HCT116 (cell line): ENCODE data around the gene KYNU. TPM values are rescaled to one million over a fixed set of nuclear protein-coding genes. Genes with fewer than 3 reads are reported as not detected.

Source experiments
- ATAC-seq: fragments of 200-7000 bp; cut with Tn5 transposase; 2 replicates; pipeline ENCODE4 v1.9.1; 2020; ENCODE audit warnings: mild to moderate bottlenecking, moderate library complexity
- BruUV-seq: library from RNA; stranded (reverse); fragments of 400-500 nt; replicated peaks from 2 replicates; lab custom pipeline; 2021; lab: Mats Ljungman, UMichigan
- CTCF ChIA-PET: fragments of 300-600 bp; sonication (Branson Sonifier 250); formaldehyde crosslinking; loops from one replicate; lab custom pipeline; 2021; ENCODE audit warnings: antibody characterized with exemption; lab: Charles Lee
- POLR2A ChIA-PET: fragments of 300-600, 350-600 bp; sonication (Branson Sonifier 250); formaldehyde crosslinking; loops from one replicate; lab custom pipeline; 2021; ENCODE audit warnings: antibody characterized with exemption; lab: Charles Lee
- RAD21 ChIA-PET, 2 experiments: fragments of 300-600 bp; sonication (Branson Sonifier 250); formaldehyde crosslinking; loops; one replicate each; lab custom pipeline; 2023; ENCODE audit warnings: low total read pairs in 2 of 2; ENCODE audit not compliant: uncharacterized antibody in 2 of 2, unreplicated experiment in 2 of 2, low non-redundant PET in 1 of 2; lab: Charles Lee
- DNase-seq: peaks from one replicate; pipeline ENCODE4 v3.0.0-alpha.2; 2010; ENCODE audit warnings: low read depth, low spot score
- H2AFZ ChIP-seq: fragments of 200-600 bp; shearing (Covaris generic), sonication (generic); 2 replicates; pipeline ENCODE4 v1.6.1; 2017; ENCODE audit warnings: low read depth, mixed run types, mixed read lengths, antibody characterized with exemption, low read length; ENCODE audit not compliant: poor library complexity, severe bottlenecking
- H3K27ac ChIP-seq: 2 replicates; pipeline ENCODE4 v1.5.1; 2012; ENCODE audit warnings: low read depth, low read length
- H3K27me3 ChIP-seq: fragments of 200-600 bp; sonication (generic); 2 replicates; pipeline ENCODE4 v1.6.1; 2016; ENCODE audit warnings: mixed run types, low read length, mixed read lengths; ENCODE audit not compliant: insufficient read depth
- H3K36me3 ChIP-seq, 2 experiments: fragments of 200-500 bp in 1 of 2; fragments of 200-600 bp in 1 of 2; sonication (Bioruptor generic) in 1 of 2; sonication (generic) in 1 of 2; 2 replicates each; pipeline versions ENCODE4 v1.5.1 to v1.6.1; 2014 to 2016; ENCODE audit warnings: low read length in 2 of 2, inconsistent platforms in 1 of 2, mixed read lengths in 1 of 2, mixed run types in 1 of 2; ENCODE audit not compliant: insufficient read depth in 2 of 2, control insufficient read depth in 1 of 2
- H3K4me1 ChIP-seq, 2 experiments: fragments of 200-600 bp in 1 of 2; sonication (generic) in 1 of 2; 2 replicates each; pipeline versions ENCODE4 v1.5.1 to v1.6.1; 2012 to 2017; ENCODE audit warnings: low read length in 2 of 2, inconsistent platforms in 1 of 2, mild to moderate bottlenecking in 1 of 2, mixed read lengths in 1 of 2, mixed run types in 1 of 2, moderate library complexity in 1 of 2; ENCODE audit not compliant: insufficient read depth in 2 of 2, control insufficient read depth in 1 of 2
- H3K4me2 ChIP-seq: fragments of 200-600 bp; sonication (generic); 2 replicates; pipeline ENCODE4 v1.6.1; 2017; ENCODE audit warnings: mixed run types, low read length, mixed read lengths
- H3K4me3 ChIP-seq, 2 experiments: fragments of 200-600 bp in 1 of 2; sonication (generic) in 1 of 2; replicated peaks in 1 of 2; 2 replicates each; pipeline ENCODE4 v1.5.1; 2011 to 2016; ENCODE audit warnings: low read length in 2 of 2, control low read depth in 1 of 2, low read depth in 1 of 2, mild to moderate bottlenecking in 1 of 2, mixed read lengths in 1 of 2, mixed run types in 1 of 2
- H3K79me2 ChIP-seq: fragments of 200-600 bp; sonication (generic); 2 replicates; pipeline ENCODE4 v1.6.1; 2017; ENCODE audit warnings: mild to moderate bottlenecking, mixed run types, low read length, moderate library complexity, mixed read lengths; ENCODE audit not compliant: insufficient read depth
- H3K9ac ChIP-seq: fragments of 200-600 bp; sonication (generic); 2 replicates; pipeline ENCODE4 v1.6.1; 2016; ENCODE audit warnings: low read length, mixed read lengths
- H3K9me2 ChIP-seq: fragments of 200-600 bp; sonication (generic), shearing (Covaris generic); 2 replicates; pipeline ENCODE4 v1.6.1; 2017; ENCODE audit warnings: mixed run types, mild to moderate bottlenecking, moderate library complexity; ENCODE audit not compliant: insufficient read depth
- H3K9me3 ChIP-seq, 2 experiments: fragments of 200-500 bp in 1 of 2; fragments of 200-600 bp in 1 of 2; sonication (Bioruptor generic) in 1 of 2; sonication (generic) in 1 of 2; 2 replicates each; pipeline ENCODE4 v1.6.1; 2014 to 2017; ENCODE audit warnings: low read length in 2 of 2, mixed read lengths in 2 of 2, inconsistent platforms in 1 of 2, low read depth in 1 of 2, mild to moderate bottlenecking in 1 of 2, mixed run types in 1 of 2, moderate library complexity in 1 of 2; ENCODE audit not compliant: control insufficient read depth in 1 of 2, insufficient read depth in 1 of 2
- H4K20me1 ChIP-seq: fragments of 200-600 bp; sonication (generic), shearing (Covaris generic); 2 replicates; pipeline ENCODE4 v1.6.1; 2017; ENCODE audit warnings: mixed run types, mild to moderate bottlenecking, moderate library complexity; ENCODE audit not compliant: insufficient read depth
- CEBPB ChIP-seq: IDR thresholded peaks from 2 replicates; pipeline ENCODE4 v1.6.1; 2012; ENCODE audit warnings: low read depth
- CTCF ChIP-seq, 3 experiments: fragments of 200-600 bp in 1 of 3; sonication (generic) in 1 of 3; IDR thresholded peaks in 2 of 3; conservative IDR thresholded peaks in 1 of 3; 2 replicates each; pipeline ENCODE4 v1.5.1; 2012 to 2017; ENCODE audit warnings: low read depth in 2 of 3, low read length in 2 of 3, antibody characterized with exemption in 1 of 3, borderline replicate concordance in 1 of 3, control low read depth in 1 of 3, mild to moderate bottlenecking in 1 of 3, mixed read lengths in 1 of 3, mixed run types in 1 of 3, moderate library complexity in 1 of 3; ENCODE audit not compliant: insufficient read depth in 1 of 3
- EGR1 ChIP-seq: IDR thresholded peaks from 2 replicates; pipeline ENCODE4 v1.6.1; 2012; ENCODE audit warnings: low read depth
- ELF1 ChIP-seq: IDR thresholded peaks from 2 replicates; pipeline ENCODE4 v1.6.1; 2012; ENCODE audit warnings: low read depth, borderline replicate concordance
- EZH2 ChIP-seq: fragments of 200-600 bp; sonication (generic); IDR thresholded peaks from 2 replicates; pipeline ENCODE4 v1.6.1; 2017; ENCODE audit warnings: antibody characterized with exemption, mixed run types
- EZH2phosphoT487 ChIP-seq: fragments of 200-600 bp; IDR thresholded peaks from 2 replicates; pipeline ENCODE4 v1.6.1; 2018; ENCODE audit warnings: antibody characterized with exemption, borderline replicate concordance
- FOSL1 ChIP-seq: IDR thresholded peaks from 2 replicates; pipeline ENCODE4 v1.6.1; 2012; ENCODE audit warnings: low read depth
- JUND ChIP-seq: IDR thresholded peaks from 2 replicates; pipeline ENCODE4 v1.6.1; 2012
- MAX ChIP-seq: IDR thresholded peaks from 2 replicates; pipeline ENCODE4 v1.6.1; 2012
- POLR2A ChIP-seq: IDR thresholded peaks from 2 replicates; pipeline ENCODE4 v1.7.0; 2011; ENCODE audit warnings: borderline replicate concordance; ENCODE audit not compliant: insufficient read depth, insufficient read length; ENCODE audit errors: extremely low read depth
- POLR2AphosphoS5 ChIP-seq: IDR thresholded peaks from 2 replicates; pipeline ENCODE4 v1.6.1; 2011; ENCODE audit warnings: mild to moderate bottlenecking, low read depth, low read length, moderate library complexity
- REST ChIP-seq: IDR thresholded peaks from 2 replicates; pipeline ENCODE4 v1.6.1; 2012; ENCODE audit warnings: low read depth
- SIN3A ChIP-seq: IDR thresholded peaks from 2 replicates; pipeline ENCODE4 v1.6.1; 2012; ENCODE audit warnings: low read depth
- SP1 ChIP-seq: IDR thresholded peaks from 2 replicates; pipeline ENCODE4 v1.6.1; 2012; ENCODE audit warnings: low read depth
- ZFX ChIP-seq: fragments of 450-650 bp; IDR thresholded peaks from 2 replicates; pipeline ENCODE4 v1.6.1; 2017
- ZNF274 ChIP-seq: fragments of 200-500 bp; sonication (Bioruptor generic); IDR thresholded peaks from 2 replicates; pipeline ENCODE4 v1.6.1; 2014; ENCODE audit warnings: mild to moderate bottlenecking, low read depth, low read length, inconsistent platforms
- intact Hi-C: fragments of 100-400 bp; cut with micrococcal nuclease; formaldehyde crosslinking; loops from 2 replicates; pipeline ENCODE4 v1.10.0; 2022
- total RNA-seq: library from RNA; stranded (reverse); gene quantifications from one replicate; pipeline ENCODE4 v1.2.1, GENCODE V29; 2021; ENCODE audit not compliant: unreplicated experiment

The KYNU gene
- total RNA-seq, 1 experiment from 2014 or later, result 0.22 TPM

- RAD21 ChIA-PET, result no interaction called here
- Histone ChIP-seq H3K27me3 (no peaks in the 10 kb centered on the region), H3K4me1 (no peaks in the 10 kb centered on the region), H2AFZ (no peak overlapping the region), H3K36me3 (no peaks in the 10 kb centered on the region), H3K27ac (no peak overlapping the region), H3K79me2 (no peaks in the 10 kb centered on the region), H3K9me3 (no peaks in the 10 kb centered on the region), H4K20me1 (no peaks in the 10 kb centered on the region)
- POLR2A ChIA-PET, result no interaction called here
- intact Hi-C loops, result no loop called here
- DNase-seq, result no peak
- TF ChIP-seq JUND, result no peak
- TF ChIP-seq EZH2phosphoT487, result no peak
- TF ChIP-seq ZNF274, result no peak
- TF ChIP-seq POLR2AphosphoS5, result no peak
- no peak for TF ChIP-seq POLR2A
- no peak for TF ChIP-seq ELF1
- TF ChIP-seq REST, result no peak
- no peak for TF ChIP-seq FOSL1
- TF ChIP-seq CTCF (IDR thresholded peaks at IDR 0.05 in 2 of 3, conservative IDR thresholded peaks at IDR 0.05 in 1 of 3; ENCODE audit: borderline replicate concordance in 1 of 3, insufficient read depth in 1 of 3, low read depth in 2 of 3, low read length in 2 of 3), result no peak
- no peak for TF ChIP-seq SP1
- no peak for TF ChIP-seq ZFX
- no peak for TF ChIP-seq SIN3A
- no peak for TF ChIP-seq EZH2
- TF ChIP-seq EGR1, result no peak
- no peak for TF ChIP-seq MAX
- TF ChIP-seq CEBPB, result no peak
- TF ChIP-seq, all 23 proteins: peak for 0
- BruUV-seq, result no TSS peak
- ATAC-seq, result no peak
- H3K4me3 ChIP-seq, result no peak overlapping the region
- H3K9ac ChIP-seq, result no peak overlapping the region
- H3K9me2 ChIP-seq, result no peaks in the 10 kb centered on the region
- CTCF ChIA-PET, result no interaction called here
- no peak overlapping the region for H3K4me2 ChIP-seq
These were observed 20.0 kb upstream of the KYNU start for GRCh38 chr2:142857256-142858164.
